Skin of body (tissue), 2 donors: ENCODE measurements around the gene G2E3. TPM values are rescaled to one million over a fixed set of nuclear protein-coding genes. Genes with fewer than 3 reads are reported as not detected.
"Not testable (repeated sequence)": the region's sequence is repeated elsewhere in the genome, so short reads cannot be mapped to it uniquely, and the experiment has no call there.

Experiments
- DNase-seq: peaks from one replicate; lab custom pipeline; 2025; lab: John Stamatoyannopoulos, UW
- total RNA-seq: library from RNA; depleted of rRNA; stranded (reverse); fragments of >200 nt; gene quantifications from one replicate; pipeline ENCODE4 v1.2.3, GENCODE V29; 2014

G2E3 gene
- total RNA-seq, 1 donor from 2014 or later: 22.4 TPM

- DNase-seq: no peak
Measured at GRCh38 chr14:30600922-30601918, 42.3 kb downstream of the G2E3 start.

DNA sequence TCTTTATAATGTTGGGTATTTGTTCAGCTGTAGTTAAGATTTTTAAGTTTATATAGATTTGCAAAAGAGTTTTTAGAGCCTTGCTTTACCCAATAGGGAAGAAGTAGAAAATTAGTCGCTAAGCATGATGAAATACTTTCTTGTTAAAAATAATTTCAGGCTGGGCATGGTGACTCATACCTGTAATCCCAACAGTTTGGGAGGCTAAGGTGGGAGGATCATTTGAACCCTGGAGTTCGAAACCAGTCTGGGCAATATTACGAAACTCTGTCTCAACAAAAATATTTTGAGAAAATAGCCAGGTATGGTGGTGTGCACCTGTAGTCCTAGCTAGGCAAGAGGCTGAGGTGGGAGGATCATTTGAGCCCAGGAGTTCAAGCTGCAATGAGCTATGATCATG, 44.4 kb downstream of the G2E3 start:
- no peak for DNase-seq

DNA sequence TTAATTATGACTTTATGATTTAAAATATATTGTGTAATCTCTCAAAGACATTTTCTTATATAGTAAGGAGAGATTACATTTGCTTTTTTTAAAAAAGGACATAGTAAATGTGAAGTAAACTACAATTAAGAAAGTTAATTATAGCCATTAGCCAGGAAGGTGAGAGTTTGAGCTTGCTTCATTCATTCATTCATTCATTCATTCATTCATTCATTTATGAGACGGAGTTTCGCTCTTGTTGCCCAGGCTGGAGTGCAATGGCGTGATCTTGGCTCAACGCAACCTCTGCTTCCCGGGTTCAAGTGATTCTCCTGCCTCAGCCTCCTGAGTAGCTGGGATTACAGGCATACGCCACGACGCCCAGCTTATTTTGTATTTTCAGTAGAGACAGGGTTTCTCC, 45.7 kb downstream of the G2E3 start:
- DNase-seq: not testable (repeated sequence)

DNA sequence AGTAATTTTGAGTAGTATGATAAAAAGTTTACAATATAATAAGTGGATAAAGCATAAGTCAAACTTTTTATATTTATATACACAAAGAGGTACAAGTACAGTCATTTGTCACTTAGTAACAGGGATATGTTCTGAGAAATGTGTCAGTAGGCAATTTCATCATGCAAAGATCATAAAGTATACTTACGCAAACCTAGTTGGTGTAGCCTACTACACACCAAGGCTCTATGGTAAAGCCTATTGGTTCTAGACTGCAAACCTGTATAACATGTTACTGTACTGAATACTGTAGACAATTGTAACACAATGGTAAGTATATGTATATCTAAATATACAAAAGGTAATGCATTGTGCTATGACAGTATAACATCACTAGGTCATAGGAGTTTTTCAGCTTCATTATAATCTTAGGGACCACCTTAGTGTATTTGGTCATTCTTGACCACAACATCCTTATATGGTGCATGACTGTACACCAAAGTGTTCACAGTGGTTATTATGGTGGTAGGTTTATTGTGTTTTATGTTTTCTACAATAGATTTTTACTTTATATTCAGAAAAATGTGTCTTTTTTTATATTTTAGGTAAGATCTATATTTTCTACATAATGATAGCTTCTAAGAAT, 48.3 kb downstream of the G2E3 start:
- no peak for DNase-seq

DNA sequence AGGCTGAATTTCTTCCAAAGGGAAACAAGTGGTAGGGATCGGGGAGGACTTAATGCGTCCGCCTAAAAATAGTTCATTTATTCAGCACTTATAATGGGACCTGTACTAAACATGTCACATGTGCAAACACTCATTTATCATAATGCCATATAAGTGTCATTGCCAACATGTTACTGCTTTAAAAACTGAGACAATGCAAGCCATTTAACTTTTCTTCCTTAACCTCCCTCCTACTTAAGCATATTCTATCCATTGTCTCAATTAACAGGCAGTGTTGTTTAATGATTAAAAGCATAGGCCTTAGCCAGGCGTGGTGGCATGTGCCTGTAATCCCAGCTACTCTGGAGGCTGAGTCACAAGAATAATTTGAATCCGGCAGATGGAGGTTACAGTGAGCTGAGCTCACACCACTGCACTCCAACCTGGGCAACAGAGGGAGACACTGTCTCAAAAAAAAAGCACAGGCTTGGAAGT, 49.6 kb downstream of the G2E3 start:
- DNase-seq: no peak

- peak; percentile 50 for DNase-seq
Measured at GRCh38 chr14:30610787-30611343, 51.9 kb downstream of the G2E3 start.

- DNase-seq: no peak
Measured at GRCh38 chr14:30614155-30614554, 55.2 kb downstream of the G2E3 start.

DNA sequence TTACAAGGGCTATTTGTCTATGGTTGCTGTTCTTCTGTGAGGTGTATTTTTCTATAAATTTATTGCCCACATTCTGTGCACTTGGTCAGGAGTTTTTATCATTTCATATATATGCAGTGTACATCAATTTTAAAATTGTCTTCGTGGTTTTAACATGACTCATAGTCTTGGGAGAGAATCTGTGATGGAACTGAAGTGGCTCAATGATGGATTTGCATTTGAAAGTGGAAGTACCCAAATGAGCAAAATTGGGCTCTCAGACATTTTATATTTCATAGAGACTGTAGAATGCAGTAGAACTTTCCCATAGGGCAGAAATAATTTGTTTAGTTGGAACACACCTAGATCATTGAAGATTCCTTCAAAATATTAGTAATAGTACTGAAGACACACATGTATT, 61.2 kb downstream of the G2E3 start:
- DNase-seq: no peak

GRCh38 chr14:30621354-30621939, 62.5 kb downstream of the G2E3 start:
- DNase-seq: no peak

GRCh38 chr14:30621940-30622830, 63.2 kb downstream of the G2E3 start, which contains the start of gene SCFD1:
TSS of gene SCFD1 (plus strand) at chr14:30622319. CDS start at chr14:30622339, 20 bp downstream.
- peak; percentile 90 for DNase-seq

- DNase-seq: no peak
Measured at GRCh38 chr14:30623412-30624131, 64.6 kb downstream of the G2E3 start.

GRCh38 chr14:30624132-30624423, 65.1 kb downstream of the G2E3 start:
- no peak for DNase-seq

DNA sequence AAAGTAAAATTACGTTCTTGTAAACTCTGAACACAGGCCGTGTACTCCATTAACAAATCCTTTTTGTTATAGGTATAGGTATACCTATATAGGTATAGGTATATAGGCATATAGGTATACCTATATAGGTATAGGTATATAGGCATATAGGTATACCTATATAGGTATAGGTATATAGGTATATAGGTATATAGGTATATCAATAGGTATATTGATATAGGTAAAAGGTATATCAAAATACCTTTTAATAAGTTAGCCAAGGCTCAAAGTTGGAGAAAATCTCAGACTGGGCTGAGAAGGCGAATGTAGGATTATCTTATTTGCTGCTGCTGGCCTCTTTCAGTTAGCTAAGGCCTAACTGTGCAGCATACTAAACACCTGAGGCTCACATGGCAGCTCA, 66.6 kb downstream of the G2E3 start:
- DNase-seq: no peak

- DNase-seq: not testable (repeated sequence)
Measured at GRCh38 chr14:30629432-30629831, 70.5 kb downstream of the G2E3 start.

DNA sequence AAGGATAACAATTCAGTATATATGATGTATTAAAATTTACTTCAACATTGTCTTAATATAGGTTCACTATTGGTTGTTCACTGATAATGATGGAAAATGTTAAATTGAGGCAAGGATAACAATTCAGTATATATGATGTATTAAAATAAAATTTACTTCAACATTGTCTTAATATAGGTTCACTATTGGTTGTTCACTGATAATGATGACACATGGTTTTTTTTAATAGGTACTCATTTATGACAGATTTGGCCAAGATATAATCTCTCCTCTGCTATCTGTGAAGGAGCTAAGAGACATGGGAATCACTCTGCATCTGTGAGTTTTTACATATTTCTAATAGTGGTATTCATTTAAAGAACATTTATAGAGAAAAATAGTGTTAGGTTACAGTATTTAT, 71.3 kb downstream of the G2E3 start:
- DNase-seq: no peak

DNA sequence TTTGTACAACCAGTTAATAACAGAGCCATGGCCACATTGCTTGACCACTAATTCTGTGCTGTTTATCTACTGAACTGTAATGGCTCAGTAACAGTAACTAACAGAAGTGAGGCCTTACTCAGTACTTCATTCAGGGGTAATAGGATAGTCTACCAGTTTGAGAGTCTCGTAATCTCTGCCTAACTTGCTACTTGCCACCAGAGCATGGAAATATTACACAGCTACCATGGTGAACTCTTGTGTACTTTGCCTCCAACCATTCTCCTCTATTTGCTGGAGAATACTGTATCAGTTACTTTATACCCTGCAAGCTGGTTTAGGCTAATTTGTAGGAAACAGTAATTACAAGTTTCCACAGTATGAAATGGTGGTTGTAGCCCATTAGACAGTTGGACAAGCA, 73.8 kb downstream of the G2E3 start:
- DNase-seq: no peak

DNA sequence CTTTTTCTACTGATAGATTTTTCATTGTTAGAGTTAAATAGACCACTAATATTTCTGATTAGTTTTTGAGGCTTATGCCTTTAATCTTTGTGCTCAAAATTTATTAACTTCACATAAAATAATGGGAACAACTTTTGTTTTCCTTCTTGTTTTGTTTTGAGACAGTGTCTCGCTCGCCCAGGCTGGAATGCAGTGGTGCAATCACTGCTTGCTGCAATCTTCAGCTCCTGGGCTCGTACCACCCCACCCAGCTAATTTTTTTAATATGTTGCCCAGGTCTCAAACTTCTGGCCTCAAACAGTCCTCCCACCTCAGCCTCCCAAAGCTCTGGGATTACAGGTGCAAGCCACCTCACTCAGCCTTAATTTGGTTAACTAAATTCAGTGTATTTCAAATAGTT, 80.0 kb downstream of the G2E3 start:
- DNase-seq: no peak

DNA sequence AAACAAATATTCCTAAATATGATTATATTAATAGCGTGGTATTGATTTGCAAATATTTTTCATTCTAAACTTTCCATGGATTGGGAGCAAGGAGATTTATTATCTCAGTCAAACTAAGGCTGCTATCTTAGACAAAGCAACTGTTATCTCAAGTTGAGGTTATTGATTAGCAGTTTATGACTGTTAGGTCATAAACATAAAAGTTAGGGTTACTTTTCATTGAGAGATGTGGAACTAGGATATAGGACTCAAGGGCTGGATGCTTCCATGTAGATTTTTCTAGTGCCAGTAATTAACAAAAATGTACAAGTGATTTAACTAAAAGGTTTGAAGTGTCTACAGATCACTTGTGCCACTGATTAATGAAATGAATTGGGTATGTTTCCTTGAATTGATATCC, 82.2 kb downstream of the G2E3 start:
- no peak for DNase-seq

DNA sequence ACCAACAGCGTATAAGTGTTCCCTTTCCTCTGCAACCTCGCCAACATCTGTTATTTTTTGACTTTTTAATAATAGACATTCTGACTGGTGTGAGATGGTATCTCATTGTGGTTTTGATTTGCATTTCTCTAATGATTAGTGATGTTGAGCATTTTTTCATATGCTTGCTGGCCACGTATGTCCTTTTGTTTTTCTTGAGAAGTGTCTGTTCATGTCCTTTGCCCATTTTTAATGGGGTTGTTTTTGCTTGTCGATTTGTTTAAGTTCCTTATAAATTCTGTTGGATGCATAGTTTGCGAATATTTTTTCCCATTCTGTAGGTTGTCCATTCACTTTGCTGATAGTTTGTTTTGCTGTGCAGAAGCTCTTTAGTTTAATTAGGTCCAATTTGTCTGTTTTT, 85.5 kb downstream of the G2E3 start:
- not testable (repeated sequence) for DNase-seq

GRCh38 chr14:30645600-30645999, 86.6 kb downstream of the G2E3 start:
- DNase-seq: no peak
